DND-41 (cell line): ENCODE results near the gene DCK.
A peak's percentile ranks its signal among the peaks of the same experiment; 100 is the strongest.

Experiments used
- ATAC-seq: fragments of 200-7000 bp; cut with Tn5 transposase; 3 replicates; pipeline ENCODE4 v1.9.1; 2021; ENCODE audit warnings: low read depth; ENCODE audit not compliant: insufficient read depth
- DNase-seq: peaks from one replicate; pipeline ENCODE4 v3.0.0-alpha.2; 2020
- H2AFZ ChIP-seq: 2 replicates; pipeline ENCODE4 v1.6.0; 2012; ENCODE audit warnings: low read depth, low read length
- H3K27ac ChIP-seq: 2 replicates; pipeline ENCODE4 v1.5.1; 2012; ENCODE audit warnings: low read length, inconsistent platforms
- H3K27me3 ChIP-seq: fragments of 200-600 bp; sonication (generic); 2 replicates; pipeline ENCODE4 v1.6.0; 2012; ENCODE audit warnings: low read length, mild to moderate bottlenecking, inconsistent platforms; ENCODE audit not compliant: insufficient read depth, poor library complexity
- H3K36me3 ChIP-seq: 2 replicates; pipeline ENCODE4 v1.5.1; 2012; ENCODE audit warnings: low read length, inconsistent platforms; ENCODE audit not compliant: insufficient read depth
- H3K4me1 ChIP-seq: 2 replicates; pipeline ENCODE4 v1.5.1; 2012; ENCODE audit warnings: mild to moderate bottlenecking, low read length; ENCODE audit not compliant: insufficient read depth
- H3K4me2 ChIP-seq: 2 replicates; pipeline ENCODE4 v1.6.0; 2012; ENCODE audit warnings: mild to moderate bottlenecking, moderate library complexity, low read length, inconsistent platforms; ENCODE audit not compliant: insufficient read depth
- H3K4me3 ChIP-seq, 2 experiments: fragments of 200-600 bp in 1 of 2; shearing (Covaris generic) in 1 of 2; 2 replicates each; pipeline ENCODE4 v1.5.1; 2012 to 2016; ENCODE audit warnings: inconsistent platforms in 2 of 2, low read length in 2 of 2, mild to moderate bottlenecking in 2 of 2, low read depth in 1 of 2, moderate library complexity in 1 of 2
- H3K79me2 ChIP-seq: 2 replicates; pipeline ENCODE4 v1.6.0; 2012; ENCODE audit warnings: low read length, inconsistent platforms; ENCODE audit not compliant: insufficient read depth
- H3K9ac ChIP-seq: 2 replicates; pipeline ENCODE4 v1.6.0; 2012; ENCODE audit warnings: low read depth, mild to moderate bottlenecking, inconsistent platforms, low read length, moderate library complexity
- H3K9me3 ChIP-seq: 2 replicates; pipeline ENCODE4 v1.5.1; 2012; ENCODE audit warnings: low read length, moderate library complexity, mild to moderate bottlenecking, inconsistent platforms; ENCODE audit not compliant: insufficient read depth, severe bottlenecking
- H4K20me1 ChIP-seq: 2 replicates; pipeline ENCODE4 v1.6.0; 2012; ENCODE audit warnings: low read length; ENCODE audit not compliant: insufficient read depth
- CTCF ChIP-seq: IDR thresholded peaks from 2 replicates; pipeline ENCODE4 v1.5.1; 2012; ENCODE audit warnings: borderline replicate concordance, low read length, moderate library complexity, mild to moderate bottlenecking; ENCODE audit not compliant: poor library complexity, severe bottlenecking; ENCODE audit errors: extremely low read depth
- EZH2 ChIP-seq: IDR thresholded peaks from 3 replicates; pipeline ENCODE4 v1.6.1; 2012; ENCODE audit warnings: borderline replicate concordance, low read depth, mild to moderate bottlenecking, moderate library complexity, low read length, inconsistent platforms; ENCODE audit not compliant: severe bottlenecking

DCK gene

GRCh38 chr4:70984106-70984505 lies 9.3 kb upstream of the DCK start:
- Histone ChIP-seq H3K4me2 (no peak overlapping the region), H3K79me2 (0 out of 2 replicates have a peak, but pooled peaks cover 2% of the 10 kb centered on the region), H3K4me1 (no peaks in the 10 kb centered on the region), H3K4me3 (no peak overlapping the region), H3K9me3 (no peaks in the 10 kb centered on the region), H3K27me3 (no peaks in the 10 kb centered on the region), H3K27ac (no peak overlapping the region), H3K9ac (no peak overlapping the region), H2AFZ (no peak overlapping the region), H4K20me1 (no peaks in the 10 kb centered on the region), H3K36me3 (peaks cover 31% of the 10 kb centered on the region)
- DNase-seq (no peak), ATAC-seq (peak; percentile 60; the same call in 2 of the 3 replicates)
- TF ChIP-seq EZH2 = no peak
- no peak for TF ChIP-seq CTCF

- Histone ChIP-seq H3K79me2 (0 out of 2 replicates have a peak, but pooled peaks cover 2% of the 10 kb centered on the region), H3K9me3 (no peaks in the 10 kb centered on the region), H3K27ac (no peak overlapping the region), H3K4me3 (no peak overlapping the region), H2AFZ (no peak overlapping the region), H4K20me1 (no peaks in the 10 kb centered on the region), H3K4me1 (no peaks in the 10 kb centered on the region), H3K9ac (no peak overlapping the region), H3K27me3 (no peaks in the 10 kb centered on the region), H3K4me2 (no peak overlapping the region), H3K36me3 (peaks cover 27% of the 10 kb centered on the region)
- TF ChIP-seq CTCF = no peak
- no peak for TF ChIP-seq EZH2
- ATAC-seq = no peak
- no peak for DNase-seq
These were observed 8.9 kb upstream of the DCK start for GRCh38 chr4:70984589-70984988.

GRCh38 chr4:70991596-70991995 lies 1.9 kb upstream of the DCK start:
- ATAC-seq (no peak), DNase-seq (no peak)
- H3K79me2 ChIP-seq = peaks cover 41% of the 10 kb centered on the region
- no peak for TF ChIP-seq CTCF
- TF ChIP-seq EZH2 = no peak
- H3K4me1 ChIP-seq = peaks cover 40% of the 10 kb centered on the region
- H2AFZ ChIP-seq = no peak overlapping the region
- peak overlapping the region; percentile 35; the same call in 1 of the 2 replicates for H3K27ac ChIP-seq
- H3K4me3 ChIP-seq = no peak overlapping the region
- H3K36me3 ChIP-seq = peaks cover 30% of the 10 kb centered on the region
- peaks cover 19% of the 10 kb centered on the region for H4K20me1 ChIP-seq
- no peak overlapping the region for H3K9ac ChIP-seq
- H3K27me3 ChIP-seq = no peaks in the 10 kb centered on the region
- no peak overlapping the region; the same call in 1 of the 2 replicates for H3K4me2 ChIP-seq
- H3K9me3 ChIP-seq = no peaks in the 10 kb centered on the region

- Histone ChIP-seq H3K9ac (peak overlapping the region; percentile 96), H3K79me2 (peaks cover 49% of the 10 kb centered on the region), H2AFZ (peak overlapping the region; percentile 62), H3K36me3 (peaks cover 38% of the 10 kb centered on the region), H3K4me3 (peak overlapping the region in 1 of 2 experiments; percentile 77; a peak in 2 of 4 replicates), H4K20me1 (peaks cover 28% of the 10 kb centered on the region), H3K27me3 (no peaks in the 10 kb centered on the region), H3K4me1 (peaks cover 49% of the 10 kb centered on the region), H3K27ac (peak overlapping the region; percentile 94), H3K4me2 (peak overlapping the region; percentile 75), H3K9me3 (no peaks in the 10 kb centered on the region)
- TF ChIP-seq CTCF (no peak), EZH2 (no peak)
- DNase-seq (no peak), ATAC-seq (no peak)
These were observed 1.0 kb upstream of the DCK start for GRCh38 chr4:70992391-70992881.
